SU-DHL-6 (cell line): ENCODE results near the gene SPATA20.

Experiments used
- H2AFZ ChIP-seq: fragments of 200-600 bp; sonication (generic); 2 replicates; pipeline ENCODE4 v1.6.1; 2014; ENCODE audit warnings: low read depth, mild to moderate bottlenecking, moderate library complexity, mixed read lengths, antibody characterized with exemption, low read length; ENCODE audit not compliant: severe bottlenecking
- H3F3A ChIP-seq: fragments of 200-600 bp; shearing (Covaris generic); 2 replicates; pipeline ENCODE4 v1.6.0; 2016; ENCODE audit warnings: antibody characterized with exemption, mild to moderate bottlenecking; ENCODE audit not compliant: insufficient read depth
- H3K27ac ChIP-seq: fragments of 200-600 bp; sonication (generic); 2 replicates; pipeline ENCODE4 v1.5.1; 2016; ENCODE audit warnings: low read depth, mild to moderate bottlenecking, low read length, moderate library complexity, mixed read lengths
- H3K27me3 ChIP-seq: fragments of 200-600 bp; sonication (generic), shearing (Covaris generic); 2 replicates; pipeline ENCODE4 v1.6.0; 2014; ENCODE audit warnings: mild to moderate bottlenecking, low read length
- H3K36me3 ChIP-seq: fragments of 200-600 bp; sonication (generic); 2 replicates; pipeline ENCODE4 v1.6.1; 2014; ENCODE audit warnings: mild to moderate bottlenecking, low read length, mixed read lengths
- H3K4me2 ChIP-seq: fragments of 300-600, 200-600 bp; shearing (Covaris generic), sonication (generic); 2 replicates; pipeline ENCODE4 v1.6.0; 2014; ENCODE audit warnings: low read length, low read depth, mild to moderate bottlenecking; ENCODE audit not compliant: poor library complexity, severe bottlenecking
- H3K4me3 ChIP-seq: fragments of 200-600 bp; sonication (generic); 2 replicates; pipeline ENCODE4 v1.5.1; 2014; ENCODE audit warnings: antibody characterized with exemption, low read length, mild to moderate bottlenecking, mixed read lengths; ENCODE audit not compliant: insufficient read depth, poor library complexity, severe bottlenecking
- H3K79me2 ChIP-seq: fragments of 200-600 bp; sonication (generic); 2 replicates; pipeline ENCODE4 v1.6.1; 2014; ENCODE audit warnings: mild to moderate bottlenecking, low read length, moderate library complexity; ENCODE audit not compliant: insufficient read depth
- H3K9ac ChIP-seq: fragments of 200-600 bp; sonication (generic); 2 replicates; pipeline ENCODE4 v1.7.0; 2014; ENCODE audit warnings: mild to moderate bottlenecking, low read length
- H3K9me2 ChIP-seq: fragments of 200-600 bp; sonication (generic); replicated peaks from 2 replicates; pipeline ENCODE4 v1.6.1; 2014; ENCODE audit warnings: low read length; ENCODE audit not compliant: insufficient read depth
- H3K9me3 ChIP-seq: fragments of 200-600 bp; sonication (generic); 2 replicates; pipeline ENCODE4 v1.6.1; 2014; ENCODE audit warnings: low read length, mixed read lengths; ENCODE audit not compliant: insufficient read depth
- H4K20me1 ChIP-seq: fragments of 200-600 bp; sonication (generic); 2 replicates; pipeline ENCODE4 v1.6.1; 2014; ENCODE audit warnings: low read depth, mild to moderate bottlenecking, antibody characterized with exemption, low read length, moderate library complexity, mixed read lengths
- EZH2phosphoT487 ChIP-seq: fragments of 200-600 bp; sonication (generic), shearing (Covaris generic); conservative IDR thresholded peaks from 2 replicates; pipeline ENCODE4 v1.6.1; 2018; ENCODE audit warnings: mild to moderate bottlenecking, antibody characterized with exemption, low read length, moderate library complexity, mixed read lengths
- TF ChIP-seq, protein P1 (sequence below): fragments of 200-600 bp; sonication (generic); IDR thresholded peaks from one replicate; pipeline ENCODE4 v1.5.1; 2017; ENCODE audit warnings: antibody characterized with exemption, mild to moderate bottlenecking, low read length, moderate library complexity; ENCODE audit not compliant: insufficient read depth, poor library complexity, severe bottlenecking

Gene SPATA20

GRCh38 chr17:50584116-50584515 lies 37.1 kb downstream of the SPATA20 start:
- TF ChIP-seq EZH2phosphoT487, result no peak
- TF ChIP-seq, protein P1, sequence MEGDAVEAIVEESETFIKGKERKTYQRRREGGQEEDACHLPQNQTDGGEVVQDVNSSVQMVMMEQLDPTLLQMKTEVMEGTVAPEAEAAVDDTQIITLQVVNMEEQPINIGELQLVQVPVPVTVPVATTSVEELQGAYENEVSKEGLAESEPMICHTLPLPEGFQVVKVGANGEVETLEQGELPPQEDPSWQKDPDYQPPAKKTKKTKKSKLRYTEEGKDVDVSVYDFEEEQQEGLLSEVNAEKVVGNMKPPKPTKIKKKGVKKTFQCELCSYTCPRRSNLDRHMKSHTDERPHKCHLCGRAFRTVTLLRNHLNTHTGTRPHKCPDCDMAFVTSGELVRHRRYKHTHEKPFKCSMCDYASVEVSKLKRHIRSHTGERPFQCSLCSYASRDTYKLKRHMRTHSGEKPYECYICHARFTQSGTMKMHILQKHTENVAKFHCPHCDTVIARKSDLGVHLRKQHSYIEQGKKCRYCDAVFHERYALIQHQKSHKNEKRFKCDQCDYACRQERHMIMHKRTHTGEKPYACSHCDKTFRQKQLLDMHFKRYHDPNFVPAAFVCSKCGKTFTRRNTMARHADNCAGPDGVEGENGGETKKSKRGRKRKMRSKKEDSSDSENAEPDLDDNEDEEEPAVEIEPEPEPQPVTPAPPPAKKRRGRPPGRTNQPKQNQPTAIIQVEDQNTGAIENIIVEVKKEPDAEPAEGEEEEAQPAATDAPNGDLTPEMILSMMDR, result no peak
- H3K9me2 ChIP-seq, result no peaks in the 10 kb centered on the region
- no peaks in the 10 kb centered on the region for H3F3A ChIP-seq
- H3K4me2 ChIP-seq, result no peak overlapping the region
- no peak overlapping the region for H3K4me3 ChIP-seq
- no peaks in the 10 kb centered on the region for H3K79me2 ChIP-seq
- no peaks in the 10 kb centered on the region for H3K27me3 ChIP-seq
- no peak overlapping the region for H3K27ac ChIP-seq
- no peaks in the 10 kb centered on the region for H3K36me3 ChIP-seq
- no peaks in the 10 kb centered on the region for H4K20me1 ChIP-seq
- H3K9ac ChIP-seq, result no peak overlapping the region
- H3K9me3 ChIP-seq, result no peaks in the 10 kb centered on the region
- no peak overlapping the region for H2AFZ ChIP-seq

GRCh38 chr17:50584749-50585148 lies 37.8 kb downstream of the SPATA20 start:
- no peak overlapping the region for H3K4me2 ChIP-seq
- no peaks in the 10 kb centered on the region for H3K9me2 ChIP-seq
- no peaks in the 10 kb centered on the region for H3K79me2 ChIP-seq
- no peak for TF ChIP-seq EZH2phosphoT487
- TF ChIP-seq, protein P1, result no peak
- no peaks in the 10 kb centered on the region for H3F3A ChIP-seq
- H3K27ac ChIP-seq, result no peak overlapping the region
- no peaks in the 10 kb centered on the region for H3K36me3 ChIP-seq
- H3K9ac ChIP-seq, result no peak overlapping the region
- H3K9me3 ChIP-seq, result no peaks in the 10 kb centered on the region
- no peaks in the 10 kb centered on the region for H4K20me1 ChIP-seq
- H3K4me3 ChIP-seq, result no peak overlapping the region
- H3K27me3 ChIP-seq, result no peaks in the 10 kb centered on the region
- H2AFZ ChIP-seq, result no peak overlapping the region

DNA sequence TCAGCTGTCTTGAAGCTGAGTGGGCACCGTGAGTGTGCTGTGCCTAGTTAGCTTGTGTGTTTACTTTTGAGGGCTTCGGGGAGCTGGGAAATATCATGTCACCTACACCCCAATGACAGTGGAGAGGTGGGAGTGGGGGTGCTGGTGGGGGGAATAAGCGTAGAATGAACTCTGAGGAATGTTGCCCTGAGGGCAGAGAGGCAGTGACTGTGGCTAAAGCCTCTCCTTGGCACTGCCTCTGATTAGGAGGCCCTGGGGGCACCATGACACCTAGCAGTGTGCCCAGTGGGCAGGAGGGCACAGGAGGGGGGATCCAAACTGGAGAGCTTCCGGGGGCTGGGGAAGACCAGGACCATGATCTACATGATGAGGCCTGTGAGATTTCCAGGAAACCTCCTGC lies 38.4 kb downstream of the SPATA20 start:
- Histone ChIP-seq H2AFZ (no peak overlapping the region), H4K20me1 (no peaks in the 10 kb centered on the region), H3K36me3 (no peaks in the 10 kb centered on the region), H3K9me3 (no peaks in the 10 kb centered on the region), H3K9ac (no peak overlapping the region), H3K4me2 (no peak overlapping the region), H3F3A (no peaks in the 10 kb centered on the region), H3K27ac (no peak overlapping the region), H3K4me3 (no peak overlapping the region), H3K9me2 (no peaks in the 10 kb centered on the region), H3K79me2 (no peaks in the 10 kb centered on the region), H3K27me3 (no peaks in the 10 kb centered on the region)
- TF ChIP-seq, protein P1, result no peak
- TF ChIP-seq EZH2phosphoT487, result no peak

GRCh38 chr17:50585891-50586290 lies 38.9 kb downstream of the SPATA20 start:
- Histone ChIP-seq H3K79me2 (no peaks in the 10 kb centered on the region), H4K20me1 (no peaks in the 10 kb centered on the region), H3K4me3 (no peak overlapping the region), H3K27ac (no peak overlapping the region), H3K9ac (no peak overlapping the region), H3K9me3 (no peaks in the 10 kb centered on the region), H3K9me2 (no peaks in the 10 kb centered on the region), H3K36me3 (no peaks in the 10 kb centered on the region), H3K4me2 (no peak overlapping the region), H3K27me3 (no peaks in the 10 kb centered on the region), H3F3A (no peaks in the 10 kb centered on the region), H2AFZ (no peak overlapping the region)
- TF ChIP-seq, protein P1, result no peak
- no peak for TF ChIP-seq EZH2phosphoT487
